SK-N-SH (cell line): ENCODE measurements around the gene SERINC1. TPM values are rescaled to one million over a fixed set of nuclear protein-coding genes. Genes with fewer than 3 reads are reported as not detected.

Experiments
- CTCF ChIA-PET: fragments of 300-600, 350-600 bp; formaldehyde crosslinking; extraction: SDS; loops from one replicate; lab custom pipeline; 2021; lab: Yijun Ruan, JAX
- POLR2A ChIA-PET: fragments of 350-600 bp; sonication (Branson Sonifier 250); formaldehyde crosslinking; extraction: SDS; loops from one replicate; lab custom pipeline; 2020; ENCODE audit warnings: antibody characterized with exemption, inconsistent platforms; lab: Yijun Ruan, JAX
- DNase-seq: peaks from one replicate; pipeline ENCODE4 v3.0.0; 2012
- H2AFZ ChIP-seq: fragments of 200-600 bp; sonication (generic); 2 replicates; pipeline ENCODE4 v1.8.1; 2016; ENCODE audit warnings: antibody characterized with exemption, mild to moderate bottlenecking, low read depth
- H3F3A ChIP-seq: fragments of 200-600 bp; sonication (generic); replicated peaks from 2 replicates; pipeline ENCODE3; 2016; ENCODE audit warnings: antibody characterized with exemption, mild to moderate bottlenecking; ENCODE audit not compliant: insufficient read depth
- H3K27ac ChIP-seq, 2 experiments: fragments of 200-500 bp in 1 of 2; fragments of 200-600 bp in 1 of 2; sonication (Bioruptor generic) in 1 of 2; sonication (generic), shearing (Covaris generic) in 1 of 2; 2 replicates each; pipeline versions ENCODE4 v1.5.1 to v1.6.1; 2014 to 2016; ENCODE audit warnings: low read depth in 2 of 2, inconsistent platforms in 1 of 2, low read length in 1 of 2, mild to moderate bottlenecking in 1 of 2, mixed read lengths in 1 of 2
- H3K27me3 ChIP-seq: fragments of 200-600 bp; sonication (generic), shearing (Covaris generic); 2 replicates; pipeline ENCODE4 v1.6.1; 2016; ENCODE audit warnings: mixed run types; ENCODE audit not compliant: insufficient read depth
- H3K36me3 ChIP-seq, 2 experiments: fragments of 200-500 bp in 1 of 2; fragments of 200-600 bp in 1 of 2; sonication (Bioruptor generic) in 1 of 2; sonication (generic) in 1 of 2; replicated peaks in 1 of 2; 2 replicates each; pipeline versions ENCODE3 to v1.5.1; 2014 to 2016; ENCODE audit warnings: low read length in 1 of 2, mild to moderate bottlenecking in 1 of 2; ENCODE audit not compliant: insufficient read depth in 2 of 2, control insufficient read depth in 1 of 2
- H3K4me1 ChIP-seq, 2 experiments: fragments of 200-500 bp in 1 of 2; fragments of 200-600 bp in 1 of 2; sonication (Bioruptor generic) in 1 of 2; sonication (generic), shearing (Covaris generic) in 1 of 2; 2 replicates each; pipeline versions ENCODE4 v1.5.1 to v1.6.1; 2014 to 2016; ENCODE audit warnings: low read depth in 1 of 2, low read length in 1 of 2, mixed run types in 1 of 2; ENCODE audit not compliant: insufficient read depth in 2 of 2, control insufficient read depth in 1 of 2
- H3K4me2 ChIP-seq: fragments of 200-600 bp; sonication (generic), shearing (Covaris generic); 2 replicates; pipeline ENCODE4 v1.6.1; 2017; ENCODE audit warnings: mixed run types
- H3K4me3 ChIP-seq, 2 experiments: fragments of 200-500 bp in 1 of 2; fragments of 200-600 bp in 1 of 2; sonication (Bioruptor generic) in 1 of 2; sonication (generic), shearing (Covaris generic) in 1 of 2; 2 replicates each; pipeline versions ENCODE4 v1.5.1 to v1.8.1; 2014 to 2016; ENCODE audit warnings: low read depth in 2 of 2, inconsistent platforms in 1 of 2, low read length in 1 of 2, mild to moderate bottlenecking in 1 of 2, mixed read lengths in 1 of 2, moderate library complexity in 1 of 2
- H3K79me2 ChIP-seq: fragments of 200-600 bp; sonication (generic); 2 replicates; pipeline ENCODE4 v1.8.1; 2017; ENCODE audit warnings: mild to moderate bottlenecking; ENCODE audit not compliant: insufficient read depth
- H3K9ac ChIP-seq: fragments of 200-600 bp; sonication (generic); 2 replicates; pipeline ENCODE4 v1.6.1; 2017; ENCODE audit warnings: mixed run types
- H3K9me2 ChIP-seq: fragments of 200-600 bp; sonication (generic); 2 replicates; pipeline ENCODE4 v1.6.1; 2017; ENCODE audit warnings: mixed run types
- H3K9me3 ChIP-seq: fragments of 200-600 bp; sonication (generic); 2 replicates; pipeline ENCODE4 v1.6.1; 2017; ENCODE audit warnings: mixed run types, mild to moderate bottlenecking, moderate library complexity
- H4K20me1 ChIP-seq: fragments of 200-600 bp; sonication (generic); 2 replicates; pipeline ENCODE4 v1.6.1; 2017; ENCODE audit warnings: mild to moderate bottlenecking, mixed run types; ENCODE audit not compliant: insufficient read depth
- ELF1 ChIP-seq: IDR thresholded peaks from 2 replicates; pipeline ENCODE4 v1.4.0; 2012
- FOSL2 ChIP-seq: IDR thresholded peaks from 2 replicates; pipeline ENCODE4 v1.4.0; 2012; ENCODE audit warnings: low read depth, mild to moderate bottlenecking, moderate library complexity, borderline replicate concordance
- FOXJ3 ChIP-seq: sonication (generic); formaldehyde crosslinking; IDR thresholded peaks from 2 replicates; pipeline ENCODE4 v1.5.1; 2020; ENCODE audit warnings: mild to moderate bottlenecking, missing genetic modification reagents
- FOXM1 ChIP-seq: IDR thresholded peaks from 2 replicates; pipeline ENCODE4 v1.4.0; 2012; ENCODE audit warnings: low read depth, mild to moderate bottlenecking
- GATA2 ChIP-seq: sonication (generic); formaldehyde crosslinking; IDR thresholded peaks from 2 replicates; pipeline ENCODE4 v1.5.0; 2020; ENCODE audit warnings: mild to moderate bottlenecking, missing genetic modification reagents
- MXI1 ChIP-seq: IDR thresholded peaks from 2 replicates; pipeline ENCODE4 v1.6.1; 2012; ENCODE audit warnings: mild to moderate bottlenecking, low read depth, low read length, improper control_type of control experiment
- POLR2AphosphoS5 ChIP-seq: IDR thresholded peaks from 2 replicates; pipeline ENCODE4 v1.6.1; 2012; ENCODE audit warnings: low read depth, low read length
- RAD21 ChIP-seq: IDR thresholded peaks from 2 replicates; pipeline ENCODE4 v1.6.1; 2012; ENCODE audit warnings: mild to moderate bottlenecking, low read length
- RCOR1 ChIP-seq: fragments of 150-350 bp; IDR thresholded peaks from 2 replicates; pipeline ENCODE4 v1.6.1; 2017; ENCODE audit warnings: antibody characterized with exemption, low read length
- RFX5 ChIP-seq: IDR thresholded peaks from 2 replicates; pipeline ENCODE4 v1.6.1; 2012; ENCODE audit warnings: mild to moderate bottlenecking, improper control_type of control experiment, low read length
- RXRA ChIP-seq: IDR thresholded peaks from 2 replicates; pipeline ENCODE4 v1.4.0; 2012; ENCODE audit warnings: low read depth, mild to moderate bottlenecking, borderline replicate concordance
- SIN3A ChIP-seq: IDR thresholded peaks from 2 replicates; pipeline ENCODE4 v1.6.1; 2012; ENCODE audit warnings: low read depth, mild to moderate bottlenecking, low read length, moderate library complexity, borderline replicate concordance
- TAF1 ChIP-seq: IDR thresholded peaks from 2 replicates; pipeline ENCODE4 v1.6.1; 2012; ENCODE audit warnings: low read depth, mild to moderate bottlenecking, low read length, moderate library complexity, borderline replicate concordance
- TCF12 ChIP-seq: IDR thresholded peaks from 2 replicates; pipeline ENCODE4 v1.4.0; 2012
- TEAD4 ChIP-seq: IDR thresholded peaks from 2 replicates; pipeline ENCODE4 v1.4.0; 2012; ENCODE audit warnings: mild to moderate bottlenecking, borderline replicate concordance; ENCODE audit not compliant: insufficient read depth
- WGBS: methylation state at CpG from one replicate; pipeline ENCODE4 v1.1.6; 2017; ENCODE audit warnings: low lambda C conversion rate; 5-methylcytosine and 5-hydroxymethylcytosine counted together
- polyA plus RNA-seq, 3 experiments: library from polyadenylated mRNA; depleted of rRNA; stranded (reverse); fragments of >200 nt; gene quantifications; 2 replicates each; pipeline ENCODE4 v1.2.3, GENCODE V29; 2012
- TF ChIP-seq, protein P1 (sequence below): IDR thresholded peaks from 2 replicates; pipeline ENCODE4; 2012
- TF ChIP-seq, protein P2 (sequence below): IDR thresholded peaks from 2 replicates; pipeline ENCODE4 v1.6.1; 2012; ENCODE audit warnings: mild to moderate bottlenecking, low read depth, low read length, moderate library complexity
- TF ChIP-seq, protein P3 (sequence below): fragments of 150-350 bp; IDR thresholded peaks from 2 replicates; pipeline ENCODE4 v1.6.1; 2016; ENCODE audit warnings: mild to moderate bottlenecking, low read depth, low read length
- TF ChIP-seq, protein P4 (sequence below): fragments of 200-600 bp; sonication (generic); IDR thresholded peaks from 2 replicates; pipeline ENCODE4 v1.6.1; 2017; ENCODE audit warnings: antibody characterized with exemption, mild to moderate bottlenecking, moderate library complexity
- TF ChIP-seq, protein P5 (sequence below): IDR thresholded peaks from 2 replicates; pipeline ENCODE4 v1.4.0; 2012; ENCODE audit warnings: low read depth, borderline replicate concordance

SERINC1 gene
- polyA plus RNA-seq, 1 of the 3 experiments (the other 2 are of a cell fraction): 55.2 TPM

- TF ChIP-seq TAF1 (no peak), RAD21 (no peak), POLR2AphosphoS5 (no peak), GATA2 (no peak), ELF1 (no peak)
Measured at GRCh38 chr6:122404444-122404843, 67.2 kb downstream of the SERINC1 start (continued).

DNA sequence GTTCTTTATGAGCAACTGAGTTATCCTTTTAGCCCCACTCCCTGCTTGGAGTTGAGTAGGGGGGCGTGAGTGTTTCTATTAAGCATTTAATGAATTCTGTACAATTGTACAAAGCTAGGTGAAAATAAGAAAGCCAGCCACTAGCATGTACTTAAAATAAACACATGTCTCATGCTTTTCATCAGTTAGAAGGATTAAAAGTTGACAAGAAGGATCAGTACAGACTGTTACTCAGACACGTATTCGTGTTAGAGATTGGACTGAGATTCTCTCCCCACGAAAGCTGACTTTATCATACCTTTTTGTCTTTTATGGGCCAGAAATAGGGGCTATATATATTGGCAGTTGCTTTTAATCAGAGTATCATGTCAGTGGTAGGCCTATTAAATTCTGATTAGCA lies 70.5 kb downstream of the SERINC1 start:
- peaks cover 0 to 8% of the 10 kb centered on the region in 2 experiments; a peak in 2 of 4 replicates for H3K4me1 ChIP-seq
- peaks cover 12% of the 10 kb centered on the region for H3F3A ChIP-seq
- H3K79me2 ChIP-seq: peaks cover 66% of the 10 kb centered on the region
- TF ChIP-seq MXI1: no peak
- no peak for TF ChIP-seq SIN3A
- TF ChIP-seq, protein P1, sequence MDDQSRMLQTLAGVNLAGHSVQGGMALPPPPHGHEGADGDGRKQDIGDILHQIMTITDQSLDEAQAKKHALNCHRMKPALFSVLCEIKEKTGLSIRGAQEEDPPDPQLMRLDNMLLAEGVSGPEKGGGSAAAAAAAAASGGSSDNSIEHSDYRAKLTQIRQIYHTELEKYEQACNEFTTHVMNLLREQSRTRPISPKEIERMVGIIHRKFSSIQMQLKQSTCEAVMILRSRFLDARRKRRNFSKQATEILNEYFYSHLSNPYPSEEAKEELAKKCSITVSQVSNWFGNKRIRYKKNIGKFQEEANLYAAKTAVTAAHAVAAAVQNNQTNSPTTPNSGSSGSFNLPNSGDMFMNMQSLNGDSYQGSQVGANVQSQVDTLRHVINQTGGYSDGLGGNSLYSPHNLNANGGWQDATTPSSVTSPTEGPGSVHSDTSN: no peak
- TF ChIP-seq, protein P2, sequence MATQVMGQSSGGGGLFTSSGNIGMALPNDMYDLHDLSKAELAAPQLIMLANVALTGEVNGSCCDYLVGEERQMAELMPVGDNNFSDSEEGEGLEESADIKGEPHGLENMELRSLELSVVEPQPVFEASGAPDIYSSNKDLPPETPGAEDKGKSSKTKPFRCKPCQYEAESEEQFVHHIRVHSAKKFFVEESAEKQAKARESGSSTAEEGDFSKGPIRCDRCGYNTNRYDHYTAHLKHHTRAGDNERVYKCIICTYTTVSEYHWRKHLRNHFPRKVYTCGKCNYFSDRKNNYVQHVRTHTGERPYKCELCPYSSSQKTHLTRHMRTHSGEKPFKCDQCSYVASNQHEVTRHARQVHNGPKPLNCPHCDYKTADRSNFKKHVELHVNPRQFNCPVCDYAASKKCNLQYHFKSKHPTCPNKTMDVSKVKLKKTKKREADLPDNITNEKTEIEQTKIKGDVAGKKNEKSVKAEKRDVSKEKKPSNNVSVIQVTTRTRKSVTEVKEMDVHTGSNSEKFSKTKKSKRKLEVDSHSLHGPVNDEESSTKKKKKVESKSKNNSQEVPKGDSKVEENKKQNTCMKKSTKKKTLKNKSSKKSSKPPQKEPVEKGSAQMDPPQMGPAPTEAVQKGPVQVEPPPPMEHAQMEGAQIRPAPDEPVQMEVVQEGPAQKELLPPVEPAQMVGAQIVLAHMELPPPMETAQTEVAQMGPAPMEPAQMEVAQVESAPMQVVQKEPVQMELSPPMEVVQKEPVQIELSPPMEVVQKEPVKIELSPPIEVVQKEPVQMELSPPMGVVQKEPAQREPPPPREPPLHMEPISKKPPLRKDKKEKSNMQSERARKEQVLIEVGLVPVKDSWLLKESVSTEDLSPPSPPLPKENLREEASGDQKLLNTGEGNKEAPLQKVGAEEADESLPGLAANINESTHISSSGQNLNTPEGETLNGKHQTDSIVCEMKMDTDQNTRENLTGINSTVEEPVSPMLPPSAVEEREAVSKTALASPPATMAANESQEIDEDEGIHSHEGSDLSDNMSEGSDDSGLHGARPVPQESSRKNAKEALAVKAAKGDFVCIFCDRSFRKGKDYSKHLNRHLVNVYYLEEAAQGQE: no peak
- no peak for TF ChIP-seq RXRA
- TF ChIP-seq TEAD4: no peak
- no peak for TF ChIP-seq FOSL2
- TF ChIP-seq ELF1: no peak
- TF ChIP-seq, protein P3, sequence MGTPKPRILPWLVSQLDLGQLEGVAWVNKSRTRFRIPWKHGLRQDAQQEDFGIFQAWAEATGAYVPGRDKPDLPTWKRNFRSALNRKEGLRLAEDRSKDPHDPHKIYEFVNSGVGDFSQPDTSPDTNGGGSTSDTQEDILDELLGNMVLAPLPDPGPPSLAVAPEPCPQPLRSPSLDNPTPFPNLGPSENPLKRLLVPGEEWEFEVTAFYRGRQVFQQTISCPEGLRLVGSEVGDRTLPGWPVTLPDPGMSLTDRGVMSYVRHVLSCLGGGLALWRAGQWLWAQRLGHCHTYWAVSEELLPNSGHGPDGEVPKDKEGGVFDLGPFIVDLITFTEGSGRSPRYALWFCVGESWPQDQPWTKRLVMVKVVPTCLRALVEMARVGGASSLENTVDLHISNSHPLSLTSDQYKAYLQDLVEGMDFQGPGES: no peak
- TF ChIP-seq, protein P4, sequence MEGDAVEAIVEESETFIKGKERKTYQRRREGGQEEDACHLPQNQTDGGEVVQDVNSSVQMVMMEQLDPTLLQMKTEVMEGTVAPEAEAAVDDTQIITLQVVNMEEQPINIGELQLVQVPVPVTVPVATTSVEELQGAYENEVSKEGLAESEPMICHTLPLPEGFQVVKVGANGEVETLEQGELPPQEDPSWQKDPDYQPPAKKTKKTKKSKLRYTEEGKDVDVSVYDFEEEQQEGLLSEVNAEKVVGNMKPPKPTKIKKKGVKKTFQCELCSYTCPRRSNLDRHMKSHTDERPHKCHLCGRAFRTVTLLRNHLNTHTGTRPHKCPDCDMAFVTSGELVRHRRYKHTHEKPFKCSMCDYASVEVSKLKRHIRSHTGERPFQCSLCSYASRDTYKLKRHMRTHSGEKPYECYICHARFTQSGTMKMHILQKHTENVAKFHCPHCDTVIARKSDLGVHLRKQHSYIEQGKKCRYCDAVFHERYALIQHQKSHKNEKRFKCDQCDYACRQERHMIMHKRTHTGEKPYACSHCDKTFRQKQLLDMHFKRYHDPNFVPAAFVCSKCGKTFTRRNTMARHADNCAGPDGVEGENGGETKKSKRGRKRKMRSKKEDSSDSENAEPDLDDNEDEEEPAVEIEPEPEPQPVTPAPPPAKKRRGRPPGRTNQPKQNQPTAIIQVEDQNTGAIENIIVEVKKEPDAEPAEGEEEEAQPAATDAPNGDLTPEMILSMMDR: no peak
- no peak for TF ChIP-seq TCF12
- no peak for TF ChIP-seq FOXM1
- TF ChIP-seq, protein P5, sequence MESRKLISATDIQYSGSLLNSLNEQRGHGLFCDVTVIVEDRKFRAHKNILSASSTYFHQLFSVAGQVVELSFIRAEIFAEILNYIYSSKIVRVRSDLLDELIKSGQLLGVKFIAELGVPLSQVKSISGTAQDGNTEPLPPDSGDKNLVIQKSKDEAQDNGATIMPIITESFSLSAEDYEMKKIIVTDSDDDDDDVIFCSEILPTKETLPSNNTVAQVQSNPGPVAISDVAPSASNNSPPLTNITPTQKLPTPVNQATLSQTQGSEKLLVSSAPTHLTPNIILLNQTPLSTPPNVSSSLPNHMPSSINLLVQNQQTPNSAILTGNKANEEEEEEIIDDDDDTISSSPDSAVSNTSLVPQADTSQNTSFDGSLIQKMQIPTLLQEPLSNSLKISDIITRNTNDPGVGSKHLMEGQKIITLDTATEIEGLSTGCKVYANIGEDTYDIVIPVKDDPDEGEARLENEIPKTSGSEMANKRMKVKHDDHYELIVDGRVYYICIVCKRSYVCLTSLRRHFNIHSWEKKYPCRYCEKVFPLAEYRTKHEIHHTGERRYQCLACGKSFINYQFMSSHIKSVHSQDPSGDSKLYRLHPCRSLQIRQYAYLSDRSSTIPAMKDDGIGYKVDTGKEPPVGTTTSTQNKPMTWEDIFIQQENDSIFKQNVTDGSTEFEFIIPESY: no peak
- TF ChIP-seq RFX5: no peak
- TF ChIP-seq RCOR1: no peak
- no peak for TF ChIP-seq FOXJ3 (CRISPR knock-in tag)
- no peak for TF ChIP-seq POLR2AphosphoS5
- H4K20me1 ChIP-seq: peaks cover 14% of the 10 kb centered on the region; the same call in 1 of the 2 replicates
- peak overlapping the region; percentile 87 for H3K4me2 ChIP-seq
- H3K27me3 ChIP-seq: no peaks in the 10 kb centered on the region
- no peak overlapping the region for H3K27ac ChIP-seq
- peaks cover 0 to 2% of the 10 kb centered on the region in 2 experiments for H3K36me3 ChIP-seq
- POLR2A ChIA-PET: no interaction called here
- DNase-seq: no peak
- CTCF ChIA-PET: interaction anchor here (1.1 to 1.4 kb wide), 2 partner anchors 9 to 15 kb away, joined by 3 to 6 read pairs; no protein-coding TSS in a partner anchor
- H3K4me3 ChIP-seq: peak overlapping the region; percentile 97 to 99; a peak in 3 of 4 replicates
- H3K9me2 ChIP-seq: no peaks in the 10 kb centered on the region
- H2AFZ ChIP-seq: no peak overlapping the region
- no peak overlapping the region for H3K9ac ChIP-seq
- no peaks in the 10 kb centered on the region for H3K9me3 ChIP-seq
- WGBS: 91% methylated on average over 4 of the region's 4 CpGs
